NCI-H146 treated with DMSO at 0.1 percent for 48 hours (cell line): ENCODE results near the gene FSHB.
"Not testable (repeated sequence)": the region's sequence is repeated elsewhere in the genome, so short reads cannot be mapped to it uniquely, and the experiment has no call there.

Source experiments
- DNase-seq: peaks from one replicate; lab custom pipeline; 2025; ENCODE audit not compliant: unreplicated experiment; lab: John Stamatoyannopoulos, UW

The FSHB gene

DNA sequence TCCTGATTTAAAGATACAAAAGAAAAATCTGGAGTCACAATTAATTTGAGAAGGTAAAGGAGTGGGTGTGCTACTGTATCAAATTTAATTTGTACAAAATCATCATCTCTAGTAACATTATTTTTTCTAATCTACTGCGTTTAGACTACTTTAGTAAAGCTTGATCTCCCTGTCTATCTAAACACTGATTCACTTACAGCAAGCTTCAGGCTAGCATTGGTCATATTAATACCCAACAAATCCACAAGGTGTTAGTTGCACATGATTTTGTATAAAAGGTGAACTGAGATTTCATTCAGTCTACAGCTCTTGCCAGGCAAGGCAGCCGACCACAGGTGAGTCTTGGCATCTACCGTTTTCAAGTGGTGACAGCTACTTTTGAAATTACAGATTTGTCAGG lies at the start of gene FSHB:
TSS of gene FSHB (plus strand) at position 301 of the 400 bp plus-strand sequence. CDS start 889 bp downstream, outside the sequence.
- no peak for DNase-seq

DNA sequence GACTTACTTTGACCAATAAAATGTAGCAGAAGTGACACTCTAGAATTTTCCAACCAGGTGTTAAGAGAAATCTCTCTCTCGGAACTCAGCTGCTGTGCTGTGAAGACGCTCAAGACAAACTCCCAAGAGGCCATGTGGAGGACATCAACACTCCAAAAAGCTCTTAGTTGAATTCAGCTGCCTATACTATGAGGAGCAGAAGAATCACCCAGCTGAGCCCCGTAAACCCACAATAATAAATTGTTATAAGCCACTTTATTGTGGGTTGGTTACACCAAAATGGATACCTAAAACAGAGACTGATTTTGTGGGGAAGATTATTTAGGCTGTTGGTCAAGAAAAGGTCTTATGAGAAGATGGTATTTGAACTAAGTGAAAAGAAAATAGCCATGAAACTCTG lies 44.1 kb upstream of the FSHB start:
- no peak for DNase-seq

- DNase-seq = no peak
These were observed 38.2 kb upstream of the FSHB start for GRCh38 chr11:30192620-30193019.

DNA sequence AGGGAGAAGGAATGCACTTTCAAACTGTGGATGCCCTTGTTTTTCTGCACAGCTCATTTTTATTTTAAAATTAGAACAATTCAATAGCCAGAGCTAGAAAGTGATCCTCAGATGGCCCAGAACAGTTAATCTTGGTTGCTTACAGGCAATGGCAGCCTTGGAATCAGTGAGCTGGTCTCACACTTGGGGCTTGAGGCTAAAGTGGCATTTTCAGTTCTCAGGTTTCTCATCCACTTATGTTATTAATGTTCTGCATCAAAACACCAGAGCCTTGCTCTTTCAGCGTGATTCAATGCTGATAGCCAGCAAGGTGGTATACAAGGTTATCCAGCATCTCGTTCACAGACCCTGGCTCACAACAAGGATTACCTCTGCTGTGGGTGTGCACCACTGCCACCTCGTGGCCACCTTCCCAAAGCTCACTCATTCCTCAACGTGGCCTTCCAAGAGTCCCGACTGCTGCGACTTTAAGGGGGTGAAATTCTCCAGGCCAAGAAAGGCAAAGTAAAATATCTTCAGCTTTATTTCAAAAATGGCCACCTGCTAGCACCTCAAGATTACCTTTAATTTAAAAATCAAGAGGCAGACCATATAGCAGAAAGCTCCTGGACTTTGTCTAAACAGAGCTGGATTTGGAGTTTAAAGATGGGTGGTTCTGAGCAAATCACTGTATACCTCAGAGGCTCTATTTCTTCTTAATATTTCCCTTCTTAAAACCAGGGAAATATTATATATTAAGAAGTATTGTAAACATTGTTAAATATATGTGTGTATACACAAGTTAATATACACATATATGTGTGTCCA lies 34.2 kb upstream of the FSHB start:
- DNase-seq = peak; percentile 3

DNA sequence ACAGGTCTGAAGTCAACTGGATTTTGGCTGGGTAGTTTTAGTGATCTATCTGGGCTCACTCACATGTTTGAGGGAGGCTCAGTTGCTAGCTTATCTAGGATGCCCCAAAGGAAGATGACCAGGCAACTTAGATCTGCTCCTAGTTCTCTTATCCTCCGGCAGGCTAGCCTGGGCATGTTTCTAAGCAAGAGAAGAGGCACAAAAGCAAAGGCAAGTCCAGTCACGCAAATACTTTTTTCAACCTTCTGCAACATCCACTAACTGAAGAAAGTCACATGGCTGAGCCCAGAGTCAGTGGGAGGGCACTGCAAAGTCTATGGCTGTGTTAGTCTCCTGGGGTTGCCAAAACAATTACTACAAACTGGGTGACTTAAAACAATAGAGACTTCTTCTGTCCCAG lies 32.9 kb upstream of the FSHB start:
- no peak for DNase-seq

- not testable (repeated sequence) for DNase-seq
These were observed 27.8 kb upstream of the FSHB start for GRCh38 chr11:30202989-30203388.

DNA sequence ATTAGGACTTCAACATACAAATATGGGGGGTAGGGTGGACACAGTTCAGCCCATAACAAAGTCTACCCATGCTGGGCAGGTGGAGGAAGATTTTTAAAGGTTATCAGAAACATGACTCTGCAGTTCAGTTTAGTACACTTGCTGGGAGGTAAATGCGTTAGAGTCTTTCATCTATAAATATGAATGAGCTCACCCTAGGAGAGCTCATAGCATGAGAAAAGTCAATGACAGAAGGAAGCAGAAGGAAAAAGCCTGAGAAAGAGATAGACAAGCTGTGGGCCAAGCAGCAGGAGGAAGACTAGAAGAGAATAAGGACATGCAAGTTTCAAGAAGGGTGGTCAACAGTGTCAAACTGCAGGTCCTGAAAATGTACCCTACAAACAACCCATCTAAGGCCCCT lies 27.0 kb upstream of the FSHB start:
- no peak for DNase-seq

DNA sequence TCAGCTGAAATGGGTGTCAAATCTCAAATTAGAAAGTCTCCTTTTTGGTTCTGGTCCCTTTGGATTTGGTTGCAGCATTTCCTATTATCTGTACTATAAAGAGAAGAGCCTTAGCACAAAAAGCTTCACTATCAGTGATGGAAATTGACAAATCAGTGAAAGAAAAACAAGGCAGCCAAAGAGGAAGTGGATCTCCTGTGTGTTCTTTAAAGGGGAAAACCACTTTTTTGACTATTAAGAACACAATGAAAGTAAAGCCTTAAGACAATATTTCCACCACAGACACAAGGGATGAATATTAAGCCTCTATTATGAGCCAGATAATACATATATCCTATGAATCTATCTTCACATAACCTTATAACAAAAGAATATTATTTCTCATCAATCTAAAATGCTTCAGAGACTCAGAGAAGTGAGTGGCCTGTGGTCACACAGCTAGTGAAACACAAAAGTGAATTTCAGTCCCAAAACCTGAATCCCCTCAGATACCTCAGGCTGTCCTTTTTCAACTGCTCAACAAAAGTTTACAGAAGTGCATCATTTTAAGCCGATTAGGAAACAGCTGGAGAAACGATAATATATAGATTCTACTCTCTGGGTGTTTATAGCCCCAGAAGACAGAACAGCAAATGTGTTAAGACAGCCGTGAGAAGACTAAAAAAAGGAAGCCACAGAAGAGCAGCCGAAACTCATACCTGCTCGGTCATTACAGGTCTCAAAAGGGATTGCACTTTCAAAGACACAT lies 24.4 kb upstream of the FSHB start:
- DNase-seq = no peak

- DNase-seq = no peak
These were observed 20.5 kb upstream of the FSHB start for GRCh38 chr11:30210357-30210756.

- no peak for DNase-seq
These were observed 14.3 kb upstream of the FSHB start for GRCh38 chr11:30216534-30216933.

GRCh38 chr11:30218278-30218677 lies 12.5 kb upstream of the FSHB start:
- DNase-seq = no peak

DNA sequence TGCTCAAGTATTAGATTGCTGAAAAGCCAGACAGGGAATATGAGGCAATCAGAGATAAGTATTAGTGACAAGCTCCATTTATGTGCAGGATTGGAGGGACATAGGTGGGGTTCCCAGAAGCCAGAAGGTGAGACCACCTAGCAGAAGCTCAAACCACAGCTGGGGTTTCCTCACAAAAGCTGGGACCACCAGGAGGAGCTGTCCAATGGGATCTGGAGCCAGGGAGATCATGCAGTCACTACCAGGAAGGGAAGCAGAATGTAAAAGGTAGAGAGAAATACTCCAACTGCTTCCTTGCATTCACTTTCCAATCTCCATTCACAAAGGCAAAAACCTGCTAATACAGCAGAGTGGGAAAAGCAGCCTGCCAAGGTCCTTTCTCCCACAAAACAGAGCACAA lies 5.2 kb upstream of the FSHB start:
- no peak for DNase-seq

- no peak for DNase-seq
These were observed 2.4 kb upstream of the FSHB start for GRCh38 chr11:30228323-30228884.

DNA sequence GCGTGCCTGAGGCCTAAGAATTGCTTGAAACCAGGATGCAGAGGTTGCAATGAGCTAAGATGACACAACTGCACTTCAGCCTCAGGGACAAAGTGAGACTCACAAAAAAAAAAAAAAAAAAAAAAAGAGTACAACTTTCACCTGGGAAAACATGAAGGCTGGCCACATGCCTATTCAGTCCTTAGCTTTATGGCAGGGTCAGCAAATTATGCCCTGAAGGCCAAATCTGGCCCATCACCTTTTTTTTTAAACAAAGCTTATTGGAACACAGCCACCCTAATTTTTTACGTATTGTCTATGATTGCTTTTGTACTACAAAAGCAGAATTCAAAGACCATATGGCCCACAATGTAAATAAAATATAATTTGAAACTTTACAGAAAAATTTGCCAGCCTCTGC lies 8.2 kb downstream of the FSHB start:
- no peak for DNase-seq

DNA sequence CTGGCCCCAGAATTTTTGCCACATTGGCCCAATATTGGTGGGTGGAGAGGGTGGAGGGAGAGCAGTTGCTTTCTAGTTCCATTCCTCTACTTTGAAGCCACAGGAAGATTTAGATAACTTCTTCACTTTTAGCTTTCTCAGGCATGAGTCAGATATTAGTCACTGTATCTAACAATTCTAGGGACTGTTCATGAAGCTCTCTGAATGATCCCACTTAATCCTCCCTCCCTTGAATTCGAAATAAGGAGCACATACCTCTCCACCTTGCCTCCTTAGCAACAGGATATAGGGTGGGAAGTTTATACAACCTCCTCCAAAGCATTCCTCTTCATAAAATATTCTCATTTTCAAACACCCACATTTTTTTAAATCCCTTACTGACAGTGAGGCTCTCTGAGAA lies 13.5 kb downstream of the FSHB start:
- no peak for DNase-seq

DNA sequence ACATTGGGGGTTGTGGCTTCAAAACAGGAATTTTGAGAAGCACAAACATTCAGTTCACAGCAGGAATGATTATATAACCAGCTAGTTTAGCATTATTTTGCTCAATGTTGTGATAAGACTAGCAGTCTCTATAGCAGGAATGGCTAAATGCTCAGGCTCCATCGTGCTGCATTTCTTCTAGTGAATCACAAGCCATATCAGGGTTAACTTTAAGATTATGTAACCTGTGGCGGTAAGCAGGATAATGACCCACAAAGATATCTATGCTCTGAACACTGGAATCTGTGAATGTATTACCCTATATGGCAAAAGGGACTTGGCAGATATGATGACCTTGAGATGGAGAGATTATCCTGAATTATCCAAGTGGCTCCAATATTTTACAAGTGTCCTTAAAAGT lies 14.8 kb downstream of the FSHB start:
- DNase-seq = no peak

GRCh38 chr11:30254307-30255298 lies 23.8 kb downstream of the FSHB start:
- DNase-seq = no peak

DNA sequence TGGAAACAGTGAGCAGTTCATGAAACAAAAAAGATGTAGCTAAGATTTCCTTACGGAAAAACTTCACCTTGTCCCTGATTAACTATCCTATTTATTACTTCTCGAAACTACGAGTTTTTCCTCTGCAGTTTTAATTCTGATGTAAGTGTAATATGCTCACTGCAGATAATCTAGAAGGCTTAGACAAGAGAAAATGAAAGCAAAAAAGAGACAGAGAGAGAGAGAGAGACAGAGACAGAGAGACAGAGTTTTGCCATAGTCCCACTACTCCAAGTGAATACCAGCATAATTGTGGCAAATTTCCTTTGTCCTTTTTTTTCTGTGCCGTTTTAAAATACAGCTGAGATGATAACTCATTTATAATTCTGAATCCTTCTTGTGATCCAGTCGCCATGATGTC lies 24.8 kb downstream of the FSHB start:
- DNase-seq = no peak

DNA sequence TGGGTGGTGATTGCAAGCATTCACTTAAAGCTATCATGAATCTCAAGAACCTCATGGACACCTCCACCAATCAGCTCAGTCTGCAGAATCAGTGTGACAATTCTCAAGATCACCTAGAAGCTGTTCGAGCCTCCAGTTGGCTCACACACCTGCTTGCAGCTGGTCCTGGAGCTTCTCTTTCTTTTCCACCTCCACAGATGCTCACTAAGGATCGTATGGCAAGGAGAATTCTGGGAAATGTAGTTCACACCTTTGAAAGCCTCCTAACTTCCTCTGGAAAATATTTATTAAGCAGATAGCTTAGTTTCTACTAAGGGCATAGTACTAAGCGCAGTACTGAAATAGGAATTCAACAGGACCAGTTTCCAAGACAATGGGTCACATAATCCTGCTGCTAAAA lies 26.2 kb downstream of the FSHB start:
- DNase-seq = no peak

GRCh38 chr11:30258679-30259078 lies 27.9 kb downstream of the FSHB start:
- DNase-seq = no peak

- DNase-seq = no peak
These were observed 30.0 kb downstream of the FSHB start for GRCh38 chr11:30260813-30261212.
